ENCODE data around the gene PSMG1.
"Not testable (repeated sequence)": the region's sequence is repeated elsewhere in the genome, so short reads cannot be mapped to it uniquely, and the experiment has no call there.

Gene PSMG1

DNA sequence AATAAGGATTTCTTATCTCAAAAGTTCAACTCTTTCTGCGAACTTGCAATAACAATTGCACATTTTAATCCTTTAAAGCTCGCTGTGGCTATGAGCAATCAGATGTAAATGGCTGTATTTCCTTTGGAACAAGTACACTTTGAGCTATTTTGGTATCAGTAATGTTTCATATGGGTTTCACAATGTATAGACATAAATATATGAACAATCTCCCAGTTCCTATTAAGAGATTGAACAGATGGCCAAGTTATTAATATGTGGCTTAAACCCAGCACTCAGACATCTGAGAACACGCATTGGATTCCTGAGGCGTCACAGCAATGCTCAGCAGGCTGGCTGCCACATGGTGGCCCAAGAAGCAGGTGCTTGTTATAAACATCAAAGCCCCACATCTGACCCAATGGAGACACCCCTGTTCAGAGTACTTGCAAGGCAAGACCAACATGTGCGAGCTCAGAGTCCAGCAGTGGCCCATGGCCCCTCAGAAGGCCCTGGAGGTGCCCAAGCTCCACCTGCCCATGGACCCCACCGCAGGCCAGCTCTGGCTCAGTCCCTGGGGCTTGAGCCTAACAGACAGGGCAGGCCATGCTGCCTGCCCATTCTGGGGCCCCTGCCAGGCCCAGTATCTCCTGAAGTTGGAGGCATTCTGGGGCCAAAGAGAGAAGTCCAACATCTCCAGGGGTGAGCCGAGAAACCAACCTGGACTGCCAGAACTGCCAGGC, 23.7 kb downstream of the PSMG1 start:
- TF ChIP-seq, protein P1, sequence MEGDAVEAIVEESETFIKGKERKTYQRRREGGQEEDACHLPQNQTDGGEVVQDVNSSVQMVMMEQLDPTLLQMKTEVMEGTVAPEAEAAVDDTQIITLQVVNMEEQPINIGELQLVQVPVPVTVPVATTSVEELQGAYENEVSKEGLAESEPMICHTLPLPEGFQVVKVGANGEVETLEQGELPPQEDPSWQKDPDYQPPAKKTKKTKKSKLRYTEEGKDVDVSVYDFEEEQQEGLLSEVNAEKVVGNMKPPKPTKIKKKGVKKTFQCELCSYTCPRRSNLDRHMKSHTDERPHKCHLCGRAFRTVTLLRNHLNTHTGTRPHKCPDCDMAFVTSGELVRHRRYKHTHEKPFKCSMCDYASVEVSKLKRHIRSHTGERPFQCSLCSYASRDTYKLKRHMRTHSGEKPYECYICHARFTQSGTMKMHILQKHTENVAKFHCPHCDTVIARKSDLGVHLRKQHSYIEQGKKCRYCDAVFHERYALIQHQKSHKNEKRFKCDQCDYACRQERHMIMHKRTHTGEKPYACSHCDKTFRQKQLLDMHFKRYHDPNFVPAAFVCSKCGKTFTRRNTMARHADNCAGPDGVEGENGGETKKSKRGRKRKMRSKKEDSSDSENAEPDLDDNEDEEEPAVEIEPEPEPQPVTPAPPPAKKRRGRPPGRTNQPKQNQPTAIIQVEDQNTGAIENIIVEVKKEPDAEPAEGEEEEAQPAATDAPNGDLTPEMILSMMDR (IDR thresholded peaks at IDR 0.05; ENCODE audit: poor library complexity, severe bottlenecking) = no peak
- DNase-seq (ENCODE audit: low spot score) (no peak), ATAC-seq (ENCODE audit: low read depth) (no peak)
- Histone ChIP-seq H3K27ac (ENCODE audit: poor library complexity, severe bottlenecking) (no peak overlapping the region), H3K4me1 (ENCODE audit: insufficient read depth, poor library complexity, severe bottlenecking) (no peaks in the 10 kb centered on the region), H3K9me3 (ENCODE audit: severe bottlenecking) (peaks cover 3% of the 10 kb centered on the region), H3K4me3 (ENCODE audit: severe bottlenecking) (no peak overlapping the region), H3K27me3 (ENCODE audit: insufficient read depth, poor library complexity, severe bottlenecking) (no peaks in the 10 kb centered on the region), H3K36me3 (ENCODE audit: low read depth) (no peaks in the 10 kb centered on the region)

DNA sequence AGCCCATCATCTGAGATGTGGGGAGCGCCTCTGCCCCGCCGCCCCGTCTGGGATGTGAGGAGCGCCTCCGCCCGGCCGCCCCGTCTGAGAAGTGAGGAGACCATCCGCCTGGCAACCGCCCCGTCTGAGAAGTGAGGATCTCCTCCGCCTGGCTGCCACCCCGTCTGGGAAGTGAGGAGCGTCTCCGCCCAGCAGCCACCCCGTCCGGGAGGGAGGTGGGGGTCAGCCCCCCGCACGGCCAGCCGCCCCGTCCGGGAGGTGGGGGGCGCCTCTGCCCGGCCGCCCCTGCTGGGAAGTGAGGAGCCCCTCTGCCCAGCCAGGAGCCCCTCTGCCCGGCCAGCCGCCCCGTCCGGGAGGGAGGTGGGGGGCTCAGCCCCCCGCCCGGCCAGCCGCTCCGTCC, 26.0 kb downstream of the PSMG1 start:
- not testable (repeated sequence) for H3K4me1 ChIP-seq (ENCODE audit: insufficient read depth, poor library complexity, severe bottlenecking)

DNA sequence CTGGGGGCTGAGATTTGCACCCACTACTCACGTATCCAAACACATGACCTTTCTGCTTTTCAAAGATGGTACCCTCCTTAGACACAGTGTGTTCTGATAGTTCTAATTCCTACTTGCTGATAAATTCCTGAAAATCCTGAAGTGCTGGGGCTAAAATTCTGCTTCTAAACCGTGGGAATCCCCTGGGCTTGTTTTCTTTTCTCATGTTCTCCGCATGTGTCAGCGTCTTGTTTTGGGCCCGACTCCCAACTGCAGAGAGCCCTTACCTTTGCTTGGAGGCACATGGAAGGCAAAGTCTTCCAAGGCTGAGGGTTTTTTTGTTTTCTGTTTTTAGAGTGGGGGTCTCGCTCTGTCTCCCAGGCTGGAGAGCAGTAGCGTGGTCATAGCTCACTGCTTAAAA, 27.2 kb downstream of the PSMG1 start:
- ATAC-seq (ENCODE audit: low read depth) = no peak
- TF ChIP-seq, protein P1 (IDR thresholded peaks at IDR 0.05; ENCODE audit: poor library complexity, severe bottlenecking) = no peak

More for the DNA sequence above, 26.0 kb downstream of the PSMG1 start:
- H3K36me3 ChIP-seq (ENCODE audit: low read depth); H3K9me3 ChIP-seq (ENCODE audit: severe bottlenecking); ATAC-seq (ENCODE audit: low read depth); H3K4me3 ChIP-seq (ENCODE audit: severe bottlenecking); DNase-seq (ENCODE audit: low spot score); H3K27me3 ChIP-seq (ENCODE audit: insufficient read depth, poor library complexity, severe bottlenecking); H3K27ac ChIP-seq (ENCODE audit: poor library complexity, severe bottlenecking): not testable (repeated sequence)

DNA sequence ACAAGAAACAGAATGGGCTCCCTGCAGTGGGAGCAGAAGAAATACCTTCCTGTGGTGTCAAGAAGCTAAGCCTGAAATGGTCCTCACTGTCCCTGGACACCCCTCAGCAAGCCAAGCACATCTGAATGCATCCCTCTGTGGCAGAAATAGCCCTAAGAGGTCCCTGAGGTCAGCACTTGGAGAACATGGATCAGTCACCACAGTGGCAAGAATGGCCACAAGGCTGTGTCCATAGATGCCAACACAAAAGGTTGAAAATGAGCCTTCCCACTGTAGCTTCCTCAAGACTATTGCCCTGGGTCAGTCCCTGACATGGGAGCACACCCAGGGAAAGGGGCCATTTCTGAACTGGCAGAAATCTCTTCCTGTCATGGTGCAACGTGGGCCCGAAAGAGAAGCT, 27.7 kb downstream of the PSMG1 start:
- H3K36me3 ChIP-seq (ENCODE audit: low read depth) = no peaks in the 10 kb centered on the region
- ATAC-seq (ENCODE audit: low read depth) (no peak), DNase-seq (ENCODE audit: low spot score) (no peak)
- no peak overlapping the region for H3K27ac ChIP-seq (ENCODE audit: poor library complexity, severe bottlenecking)
- H3K4me3 ChIP-seq (ENCODE audit: severe bottlenecking) = no peak overlapping the region
- TF ChIP-seq, protein P1 (IDR thresholded peaks at IDR 0.05; ENCODE audit: poor library complexity, severe bottlenecking) = no peak
- no peaks in the 10 kb centered on the region for H3K4me1 ChIP-seq (ENCODE audit: insufficient read depth, poor library complexity, severe bottlenecking)
- no peaks in the 10 kb centered on the region for H3K27me3 ChIP-seq (ENCODE audit: insufficient read depth, poor library complexity, severe bottlenecking)
- no peaks in the 10 kb centered on the region for H3K9me3 ChIP-seq (ENCODE audit: severe bottlenecking)

More for the DNA sequence above, 27.2 kb downstream of the PSMG1 start:
- no peak for DNase-seq (ENCODE audit: low spot score)
- Histone ChIP-seq H3K4me1 (ENCODE audit: insufficient read depth, poor library complexity, severe bottlenecking) (no peaks in the 10 kb centered on the region), H3K4me3 (ENCODE audit: severe bottlenecking) (no peak overlapping the region), H3K27ac (ENCODE audit: poor library complexity, severe bottlenecking) (no peak overlapping the region), H3K9me3 (ENCODE audit: severe bottlenecking) (no peaks in the 10 kb centered on the region), H3K27me3 (ENCODE audit: insufficient read depth, poor library complexity, severe bottlenecking) (no peaks in the 10 kb centered on the region), H3K36me3 (ENCODE audit: low read depth) (no peaks in the 10 kb centered on the region)

DNA sequence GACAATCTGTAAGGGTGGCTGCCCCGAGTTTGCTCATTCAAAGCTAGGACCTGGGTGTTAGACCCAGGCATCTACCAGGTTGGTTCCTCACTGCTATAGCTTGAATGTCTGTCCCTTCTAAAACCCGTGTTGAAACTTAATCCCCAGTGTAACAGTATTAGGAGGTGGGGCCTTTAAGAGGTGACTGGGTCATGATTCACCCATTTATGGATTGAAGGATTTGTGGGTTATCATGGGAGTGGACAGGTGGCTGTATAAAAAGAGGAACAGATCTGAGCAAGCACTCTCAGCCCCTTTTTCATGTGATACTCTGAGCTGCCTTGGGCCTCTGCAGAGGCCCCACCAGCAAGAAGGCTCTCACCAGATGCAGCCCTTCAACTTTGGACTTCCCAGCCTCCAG, 29.4 kb downstream of the PSMG1 start:
- DNase-seq (ENCODE audit: low spot score) = no peak
- Histone ChIP-seq H3K27me3 (ENCODE audit: insufficient read depth, poor library complexity, severe bottlenecking) (no peaks in the 10 kb centered on the region), H3K27ac (ENCODE audit: poor library complexity, severe bottlenecking) (no peak overlapping the region), H3K4me1 (ENCODE audit: insufficient read depth, poor library complexity, severe bottlenecking) (no peaks in the 10 kb centered on the region), H3K4me3 (ENCODE audit: severe bottlenecking) (no peak overlapping the region), H3K36me3 (ENCODE audit: low read depth) (no peaks in the 10 kb centered on the region), H3K9me3 (ENCODE audit: severe bottlenecking) (no peaks in the 10 kb centered on the region)
- TF ChIP-seq, protein P1 (IDR thresholded peaks at IDR 0.05; ENCODE audit: poor library complexity, severe bottlenecking) = no peak
- peak; percentile 73; the same call in 1 of the 3 replicates for ATAC-seq (ENCODE audit: low read depth)
